GM21576 (cell line): ENCODE data around the gene PTCH2.

Experiments used
- ATAC-seq: cut with Tn5 transposase; IDR thresholded peaks from one replicate; pipeline ENCODE4 v1.9.1; 2021; ENCODE audit warnings: mild to moderate bottlenecking, moderate library complexity; ENCODE audit not compliant: unreplicated experiment

Gene PTCH2

DNA sequence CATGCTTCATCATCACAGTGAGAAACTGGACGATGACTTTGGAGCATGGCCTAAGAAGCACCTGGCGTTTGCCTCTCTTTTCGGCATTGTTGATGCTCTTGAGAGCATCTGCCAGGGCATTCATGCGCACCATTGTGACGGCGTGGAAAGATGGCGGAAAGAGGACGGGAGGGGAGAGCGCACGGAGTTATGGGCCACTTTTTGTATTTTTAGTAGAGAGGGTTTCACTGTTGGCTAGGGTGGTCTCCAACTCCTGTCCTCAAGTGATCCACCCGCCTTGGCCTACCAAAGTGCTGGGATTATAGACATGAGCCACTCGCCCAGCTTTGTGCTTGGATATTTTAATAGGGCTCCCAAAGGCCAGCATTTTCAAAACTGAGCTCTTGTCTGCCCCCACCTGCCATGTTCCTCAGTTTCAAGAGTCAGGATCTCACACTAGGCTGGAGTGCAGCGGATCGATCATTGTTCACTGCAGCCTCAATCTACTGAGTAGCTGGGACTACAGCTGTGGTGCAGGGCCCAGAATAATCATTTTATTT, 62.4 kb downstream of the PTCH2 start:
- ATAC-seq, result no peak

DNA sequence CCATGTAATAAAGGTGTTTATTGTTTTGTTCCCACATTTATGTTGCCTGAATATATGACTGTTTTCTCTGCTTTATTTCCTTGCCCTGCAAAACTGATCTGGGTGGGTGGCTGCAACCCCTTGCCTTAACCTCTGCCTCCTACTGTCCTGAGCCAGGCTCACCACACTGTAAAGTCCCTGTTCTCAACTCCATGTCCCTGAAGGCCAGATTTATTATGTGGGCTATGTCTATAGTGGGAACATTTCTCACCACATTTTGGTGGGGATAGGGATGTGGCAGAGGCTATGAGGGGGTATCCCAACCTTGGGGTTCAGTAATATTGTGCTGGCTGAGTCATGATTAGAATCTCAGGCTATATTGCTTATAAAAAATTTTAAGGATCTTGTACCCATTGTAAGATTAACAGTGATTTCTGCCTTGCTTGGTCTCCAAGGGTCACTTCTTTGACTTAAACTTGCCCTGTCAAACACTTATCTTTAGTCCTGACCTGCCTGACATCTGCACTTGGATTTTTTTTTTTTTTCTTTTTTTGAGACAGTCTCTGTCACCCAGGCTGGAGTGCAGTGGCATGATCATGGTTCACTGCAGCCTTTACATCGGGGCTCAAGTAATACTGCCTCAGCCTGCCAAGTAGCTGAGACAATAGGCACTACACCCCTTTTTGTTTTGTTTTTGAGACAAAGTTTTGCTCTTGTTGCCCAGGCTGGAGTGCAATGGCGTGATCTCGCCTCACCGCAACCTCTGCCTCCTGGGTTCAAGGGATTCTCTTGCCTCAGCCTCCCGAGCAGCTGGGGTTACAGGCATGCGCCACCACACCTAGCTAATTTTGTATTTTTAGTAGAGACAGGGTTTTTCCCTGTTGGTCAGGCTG, 64.1 kb downstream of the PTCH2 start:
- no peak for ATAC-seq

DNA sequence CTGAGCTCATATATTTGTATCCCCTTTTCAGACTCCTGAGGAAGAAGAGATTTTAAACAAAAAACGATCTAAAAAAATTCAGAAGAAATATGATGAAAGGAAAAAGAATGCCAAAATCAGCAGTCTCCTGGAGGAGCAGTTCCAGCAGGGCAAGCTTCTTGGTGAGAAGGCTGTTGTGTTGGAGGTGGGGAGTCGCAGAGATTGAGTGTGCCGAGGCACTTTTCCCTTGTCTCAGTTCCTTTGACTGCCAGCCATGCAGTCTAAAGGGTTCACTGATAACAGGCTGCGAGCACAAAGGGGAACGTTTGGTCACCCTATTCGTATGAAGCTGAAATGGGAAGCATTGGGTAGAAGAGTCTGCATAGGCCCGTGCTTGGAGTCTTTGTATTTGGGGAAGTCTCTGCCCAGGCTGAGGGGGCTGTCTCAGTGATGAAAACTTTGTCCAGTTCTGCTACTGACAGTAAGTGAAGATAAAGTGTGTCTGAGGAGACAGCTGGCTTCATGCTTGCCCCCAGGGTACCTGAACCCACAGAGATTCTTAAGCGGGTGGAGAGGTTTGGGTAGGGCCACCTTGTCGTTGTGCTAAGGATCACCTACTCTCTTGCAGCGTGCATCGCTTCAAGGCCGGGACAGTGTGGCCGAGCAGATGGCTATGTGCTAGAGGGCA, 65.0 kb downstream of the PTCH2 start:
- ATAC-seq, result no peak

- no peak for ATAC-seq
Measured at GRCh38 chr1:44777547-44777946, 65.5 kb downstream of the PTCH2 start.

- no peak for ATAC-seq
Measured at GRCh38 chr1:44776730-44777068, 66.4 kb downstream of the PTCH2 start.

DNA sequence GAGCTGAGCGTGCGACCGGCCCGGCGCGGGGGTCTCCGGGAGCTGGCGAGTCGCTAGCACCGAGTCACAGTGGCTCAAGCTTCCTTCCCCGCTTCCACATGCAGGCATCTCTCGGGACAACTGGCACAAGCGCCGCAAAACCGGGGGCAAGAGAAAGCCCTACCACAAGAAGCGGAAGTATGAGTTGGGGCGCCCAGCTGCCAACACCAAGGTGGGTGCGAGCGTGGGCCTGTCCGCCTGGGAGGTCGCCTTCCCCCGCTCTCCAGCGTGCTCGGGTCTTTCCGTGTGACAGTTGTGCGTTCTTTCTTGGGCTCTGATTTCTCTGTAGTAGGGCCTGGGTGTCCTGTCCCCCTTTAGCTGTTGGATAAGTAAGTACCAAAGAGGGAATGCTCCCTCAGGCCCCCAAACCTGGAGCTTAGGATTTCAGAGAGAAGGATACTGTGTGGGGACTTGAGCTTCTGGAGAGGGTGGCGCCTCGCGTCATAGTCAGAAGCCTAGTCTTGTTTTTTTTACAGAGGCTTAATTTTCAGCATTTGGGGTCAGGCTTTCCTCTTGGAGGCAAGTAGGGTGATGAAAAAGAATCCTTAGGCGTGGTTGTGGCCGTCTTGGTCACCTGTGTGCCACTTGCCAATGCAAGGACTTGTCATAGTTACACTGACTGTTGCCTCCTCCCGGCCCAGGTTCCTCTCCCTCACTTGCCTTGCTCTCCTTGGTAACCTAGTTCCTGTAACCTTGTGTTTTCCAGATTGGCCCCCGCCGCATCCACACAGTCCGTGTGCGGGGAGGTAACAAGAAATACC, 66.9 kb downstream of the PTCH2 start:
- peak; percentile 9 for ATAC-seq

GRCh38 chr1:44775078-44775929, 67.7 kb downstream of the PTCH2 start, which contains the start of gene RPS8:
RPS8 (plus strand) TSS chr1:44775540; CDS start chr1:44775597, 57 bp downstream.
- peak; percentile 63 for ATAC-seq
